AG09319 (cell line): ENCODE measurements around the gene CPTP.

Experiments
- DNase-seq: peaks from one replicate; pipeline ENCODE4 v3.0.0-alpha.2; 2010; ENCODE audit warnings: low read depth; ENCODE audit errors: extremely low read depth
- CTCF ChIP-seq: IDR thresholded peaks from 2 replicates; pipeline ENCODE4 v1.5.1; 2011; ENCODE audit warnings: low read depth, mild to moderate bottlenecking, inconsistent platforms, low read length, moderate library complexity

Gene CPTP

GRCh38 chr1:1345860-1346500, 21.4 kb downstream of the CPTP start:
- DNase-seq = no peak
- TF ChIP-seq CTCF = no peak

GRCh38 chr1:1346501-1346890, 21.9 kb downstream of the CPTP start:
- no peak for DNase-seq
- no peak for TF ChIP-seq CTCF

- no peak for DNase-seq
- TF ChIP-seq CTCF = no peak
Observed at GRCh38 chr1:1347026-1347595, 22.5 kb downstream of the CPTP start.

GRCh38 chr1:1347663-1348419, 23.2 kb downstream of the CPTP start:
- DNase-seq = no peak
- no peak for TF ChIP-seq CTCF

- DNase-seq = no peak
- TF ChIP-seq CTCF = no peak
Observed at GRCh38 chr1:1348420-1349255, 24.0 kb downstream of the CPTP start.

GRCh38 chr1:1349256-1350012, 24.8 kb downstream of the CPTP start, which contains the start of gene DVL1:
Gene DVL1 (minus strand): TSS chr1:1349418. CDS start chr1:1349065, 353 bp downstream.
- TF ChIP-seq CTCF = peak; percentile 43
- DNase-seq = no peak
